ENCODE data around the gene FOXQ1.

FOXQ1 gene

GRCh38 chr6:1290086-1290485 lies 21.8 kb upstream of the FOXQ1 start:
- DNase-seq, result no peak

- no peak for DNase-seq
Measured at GRCh38 chr6:1290805-1291204, 21.1 kb upstream of the FOXQ1 start.

- no peak for DNase-seq
Measured at GRCh38 chr6:1291381-1291780, 20.5 kb upstream of the FOXQ1 start.

- no peak for DNase-seq
Measured at GRCh38 chr6:1295420-1295819, 16.5 kb upstream of the FOXQ1 start.

GRCh38 chr6:1296079-1296478 lies 15.8 kb upstream of the FOXQ1 start:
- DNase-seq, result no peak

GRCh38 chr6:1296542-1296941 lies 15.4 kb upstream of the FOXQ1 start:
- DNase-seq, result no peak

- DNase-seq, result no peak
Measured at GRCh38 chr6:1297746-1298145, 14.2 kb upstream of the FOXQ1 start.

GRCh38 chr6:1298768-1299167 lies 13.1 kb upstream of the FOXQ1 start:
- no peak for DNase-seq

GRCh38 chr6:1306133-1306532 lies 5.8 kb upstream of the FOXQ1 start:
- no peak for DNase-seq

- DNase-seq, result no peak
Measured at GRCh38 chr6:1309366-1309765, 2.5 kb upstream of the FOXQ1 start.

GRCh38 chr6:1310628-1311399 lies 1.1 kb upstream of the FOXQ1 start:
- DNase-seq, result no peak

- DNase-seq, result no peak
Measured at GRCh38 chr6:1312203-1312472, 240 bp downstream of the FOXQ1 start.

- no peak for DNase-seq
Measured at GRCh38 chr6:1312473-1313367, 822 bp downstream of the FOXQ1 start.

GRCh38 chr6:1313384-1313766 lies 1.5 kb downstream of the FOXQ1 start:
- no peak for DNase-seq

- no peak for DNase-seq
Measured at GRCh38 chr6:1313767-1314503, 2.0 kb downstream of the FOXQ1 start.

- DNase-seq, result no peak
Measured at GRCh38 chr6:1314617-1315016, 2.7 kb downstream of the FOXQ1 start.

- no peak for DNase-seq
Measured at GRCh38 chr6:1315201-1315559, 3.3 kb downstream of the FOXQ1 start.

- no peak for DNase-seq
Measured at GRCh38 chr6:1315560-1316386, 3.9 kb downstream of the FOXQ1 start.

GRCh38 chr6:1316489-1316971 lies 4.6 kb downstream of the FOXQ1 start:
- DNase-seq, result no peak

- DNase-seq, result no peak
Measured at GRCh38 chr6:1317302-1317815, 5.5 kb downstream of the FOXQ1 start.

GRCh38 chr6:1318036-1318435 lies 6.1 kb downstream of the FOXQ1 start:
- DNase-seq, result no peak

Data from hypothalamus (tissue), 51 donors.